Gastrocnemius medialis (tissue), 4 donors: ENCODE data around the gene VCX.

Experiments
- CTCF ChIP-seq, 5 experiments: fragments of 450-650 bp in 3 of 5; fragments of 200-600 bp in 2 of 5; sonication (generic) in 2 of 5; IDR thresholded peaks in 4 of 5; conservative IDR thresholded peaks in 1 of 5; 1 replicate in 4 of 5; 2 replicates in 1 of 5; pipeline ENCODE4 v1.5.1; 2016 to 2019; ENCODE audit warnings: antibody characterized with exemption in 5 of 5, mild to moderate bottlenecking in 3 of 5, moderate library complexity in 3 of 5
- POLR2A ChIP-seq, 2 donors: fragments of 450-650 bp; IDR thresholded peaks; one replicate each; pipeline ENCODE4 v1.6.1; 2017; ENCODE audit warnings: antibody characterized with exemption in 2 of 2, mild to moderate bottlenecking in 2 of 2, moderate library complexity in 2 of 2

DNA sequence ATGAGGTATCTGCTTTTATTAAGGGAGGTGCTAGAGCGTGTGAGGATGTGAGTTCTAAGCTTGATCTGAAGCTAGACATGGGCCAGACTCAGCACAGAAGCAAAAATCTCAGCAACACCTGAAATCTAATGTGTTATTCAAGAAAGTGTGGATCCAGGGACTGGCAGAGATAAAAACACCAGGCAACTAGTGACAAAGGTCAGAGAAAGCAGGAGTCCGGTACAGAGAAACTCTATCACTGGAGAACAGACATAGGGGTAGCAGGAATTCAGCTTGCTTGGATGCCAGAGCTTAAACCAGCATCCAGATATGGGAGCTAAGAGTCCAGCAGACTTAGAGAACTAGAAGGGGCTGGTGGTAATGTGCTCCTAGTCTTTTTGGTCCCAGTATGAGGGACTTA is 34.0 kb downstream of the VCX start:
- TF ChIP-seq CTCF (IDR thresholded peaks at IDR 0.05 in 4 of 5, conservative IDR thresholded peaks at IDR 0.05 in 1 of 5) = no peak
- TF ChIP-seq POLR2A (IDR thresholded peaks at IDR 0.05) = no peak
